ENCODE results near the gene KRT20. TPM values are rescaled to one million over a fixed set of nuclear protein-coding genes. Genes with fewer than 3 reads are reported as not detected.

Gene KRT20
- total RNA-seq, 4 donors from 2014 or later: 0.12 TPM; not detected in 3

GRCh38 chr17:40895106-40895730 is 10.2 kb upstream of the KRT20 start:
- no peak for DNase-seq (ENCODE audit: low spot score in 2 of 2)
- intact Hi-C loops (cut with DNase I; ENCODE audit: low total_unique reads): no loop called here
- no peak for TF ChIP-seq POLR2A (IDR thresholded peaks at IDR 0.05)
- TF ChIP-seq CTCF (IDR thresholded peaks at IDR 0.05): no peak
- WGBS, 2 donors: 61 to 65% methylated on average over 9 of the region's 9 CpGs
- H3K4me3 ChIP-seq (ENCODE audit: low read depth, poor library complexity, severe bottlenecking): no peak overlapping the region

- no peak overlapping the region for H3K4me3 ChIP-seq (ENCODE audit: low read depth, poor library complexity, severe bottlenecking)
- no peak for TF ChIP-seq POLR2A (IDR thresholded peaks at IDR 0.05)
- no peak for TF ChIP-seq CTCF (IDR thresholded peaks at IDR 0.05)
- intact Hi-C loops (cut with DNase I; ENCODE audit: low total_unique reads): no loop called here
- no peak for DNase-seq (ENCODE audit: low spot score in 2 of 2)
- 84 to 87% methylated on average over 2 of the region's 2 CpGs for WGBS, 2 donors
These were observed 3.2 kb upstream of the KRT20 start for GRCh38 chr17:40888196-40888720.

GRCh38 chr17:40886090-40886489 is 1.0 kb upstream of the KRT20 start:
- no peak overlapping the region for H3K4me3 ChIP-seq (ENCODE audit: low read depth, poor library complexity, severe bottlenecking)
- 79 to 80% methylated on average over 3 of the region's 3 CpGs for WGBS, 2 donors
- DNase-seq (ENCODE audit: low spot score in 2 of 2): no peak
- intact Hi-C loops (cut with DNase I; ENCODE audit: low total_unique reads): no loop called here
- TF ChIP-seq POLR2A (IDR thresholded peaks at IDR 0.05) (no peak), CTCF (IDR thresholded peaks at IDR 0.05) (no peak)

- no peak overlapping the region for H3K4me3 ChIP-seq (ENCODE audit: low read depth, poor library complexity, severe bottlenecking)
- no peak for TF ChIP-seq CTCF (IDR thresholded peaks at IDR 0.05)
- TF ChIP-seq POLR2A (IDR thresholded peaks at IDR 0.05): no peak
- WGBS, 2 donors: 92 to 95% methylated on average over 7 of the region's 7 CpGs
- no peak for DNase-seq (ENCODE audit: low spot score in 2 of 2)
- intact Hi-C loops (cut with DNase I; ENCODE audit: low total_unique reads): no loop called here
These were observed 1.3 kb downstream of the KRT20 start for GRCh38 chr17:40883626-40884334.

- TF ChIP-seq CTCF (IDR thresholded peaks at IDR 0.05) (no peak), POLR2A (IDR thresholded peaks at IDR 0.05) (no peak)
- DNase-seq (ENCODE audit: low spot score in 2 of 2): no peak
- no peak overlapping the region for H3K4me3 ChIP-seq (ENCODE audit: low read depth, poor library complexity, severe bottlenecking)
- intact Hi-C loops (cut with DNase I; ENCODE audit: low total_unique reads): no loop called here
- WGBS, 2 donors: 64 to 65% methylated on average over 1 of the region's 1 CpG
These were observed 2.0 kb downstream of the KRT20 start for GRCh38 chr17:40883031-40883430.

Measured in lower leg skin (tissue), 4 donors.